Nucleus accumbens (tissue), 56 donors: ENCODE data around the gene PLEKHA6.

ENCODE experiments used
- DNase-seq, 56 donors: peaks; one replicate each; lab custom pipeline; 2025; lab: John Stamatoyannopoulos, UW

PLEKHA6 gene

DNA sequence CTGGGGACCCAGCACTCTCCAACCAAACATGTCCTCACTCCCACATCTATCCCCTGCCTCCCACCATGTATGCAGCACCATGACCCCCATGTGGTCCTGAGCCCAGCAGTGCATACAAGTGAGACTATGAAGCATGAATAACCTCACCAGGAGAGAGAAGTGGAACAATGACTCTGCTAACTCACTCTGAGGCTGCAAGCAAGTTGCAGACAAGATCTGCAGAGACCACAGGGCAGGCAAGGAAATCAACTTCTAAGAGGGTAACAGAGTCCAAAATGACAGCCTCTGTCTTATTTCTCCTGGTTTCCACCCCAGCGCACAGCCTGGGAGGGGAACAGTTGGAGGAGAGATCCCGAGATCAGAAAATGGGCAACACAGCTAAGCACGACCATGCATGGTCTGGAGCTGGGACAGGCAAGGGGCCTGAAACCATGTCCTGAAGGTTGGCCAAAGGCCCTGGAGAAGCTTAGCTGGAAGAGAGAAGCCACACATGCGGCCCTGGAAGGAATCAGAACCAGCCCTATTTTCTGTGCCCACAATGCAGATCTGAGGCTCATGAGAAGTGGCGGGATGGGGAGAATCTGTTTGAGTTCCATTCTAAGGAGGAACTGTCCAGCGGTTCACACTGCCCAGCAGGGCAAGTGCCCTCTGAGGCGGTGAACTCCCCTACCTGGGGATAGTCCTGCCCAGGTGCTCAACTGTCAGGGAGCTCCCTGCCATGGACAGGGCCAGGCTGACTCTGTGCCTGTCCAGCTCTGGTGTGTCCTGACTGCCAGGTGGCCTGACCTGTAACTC is 181.0 kb downstream of the PLEKHA6 start:
- DNase-seq, result no peak

DNA sequence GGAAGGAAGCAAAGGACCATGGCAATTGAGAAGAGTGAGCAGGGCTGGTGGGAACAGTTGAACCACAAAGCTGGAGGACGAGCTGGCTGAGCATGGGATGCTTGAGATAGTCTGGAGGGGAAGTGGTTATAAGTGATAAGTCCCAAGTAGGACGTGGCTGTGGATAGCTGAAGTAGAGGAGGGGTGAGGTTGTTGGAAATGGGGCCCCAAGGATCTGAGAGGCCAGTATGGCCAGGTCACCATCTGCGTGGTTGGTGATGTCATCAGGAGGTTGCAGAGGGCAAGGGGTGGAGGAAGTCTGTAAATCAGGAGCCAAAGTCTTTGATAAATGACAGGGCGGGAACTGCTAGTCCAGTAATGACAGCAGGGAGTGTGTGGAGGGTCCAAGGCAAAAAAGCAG is 182.6 kb downstream of the PLEKHA6 start:
- no peak for DNase-seq

DNA sequence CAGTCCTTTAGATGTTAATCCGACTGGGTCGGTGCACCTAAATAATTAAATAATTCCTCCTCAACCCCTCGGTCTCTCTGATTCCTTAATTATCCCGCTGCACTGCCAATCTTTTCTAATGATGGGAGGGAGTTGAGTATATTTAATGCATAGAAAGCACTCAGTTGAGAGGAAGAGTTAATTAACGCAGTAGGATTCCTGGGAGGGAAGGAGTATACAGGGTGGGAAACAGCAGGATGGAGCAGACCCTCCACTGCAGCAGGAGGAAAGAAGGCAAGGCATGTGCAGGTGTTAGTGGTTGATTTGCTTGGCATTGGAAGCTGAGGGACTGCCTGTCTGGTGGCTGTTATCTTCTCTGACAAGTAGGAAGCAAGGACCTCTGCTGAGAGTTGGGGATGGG is 183.7 kb downstream of the PLEKHA6 start:
- DNase-seq, result no peak

DNA sequence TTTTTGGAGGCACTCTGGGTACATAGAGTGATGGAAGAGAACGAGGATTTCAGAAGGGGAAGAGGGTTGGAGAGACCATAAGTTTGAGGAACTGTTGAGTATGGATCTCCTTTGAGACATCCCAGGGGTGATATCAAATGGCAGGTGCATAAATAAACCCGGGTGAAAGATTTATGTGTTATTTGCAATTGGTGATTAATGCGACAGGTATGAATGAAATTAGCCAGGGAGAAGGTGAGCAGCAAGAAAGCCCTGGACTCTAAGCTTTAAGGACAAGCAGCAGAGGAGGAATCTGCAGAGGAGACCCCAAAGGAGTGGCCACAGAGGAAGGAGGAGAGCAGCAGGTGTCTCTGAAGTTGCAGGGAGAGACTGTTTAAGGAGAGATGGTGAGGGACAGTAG is 184.8 kb downstream of the PLEKHA6 start:
- no peak for DNase-seq

DNA sequence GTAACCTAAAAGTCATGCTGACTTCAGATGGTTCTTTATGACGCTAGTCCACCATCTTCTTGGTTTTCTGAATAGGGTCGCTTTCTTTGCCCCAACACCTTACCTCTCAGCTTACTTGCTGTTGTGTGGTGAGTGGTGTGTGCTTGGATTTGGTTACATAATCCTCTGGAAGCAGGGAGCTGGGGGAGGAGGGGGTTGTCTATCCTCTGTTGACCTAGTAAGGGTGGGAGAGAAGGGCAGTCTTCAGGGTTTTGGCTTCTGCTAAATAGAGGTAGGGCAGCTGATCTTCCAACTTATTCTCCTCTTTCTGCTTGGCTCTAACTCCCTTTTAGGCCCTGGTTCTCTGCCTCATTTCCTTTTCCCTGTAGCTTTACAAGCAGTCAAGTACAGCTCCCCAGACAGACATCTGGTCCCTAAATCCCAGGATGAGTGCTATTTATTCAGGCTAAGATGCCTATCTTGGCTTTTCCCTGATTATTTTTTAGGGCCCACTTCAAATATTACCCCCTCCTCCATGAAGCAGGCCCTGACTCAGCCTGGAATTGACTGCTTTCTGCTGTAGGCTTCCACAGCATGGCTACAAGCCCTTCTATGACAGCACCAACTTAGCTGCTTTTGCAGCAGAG is 187.2 kb downstream of the PLEKHA6 start:
- peak in 1 of 56 donors; percentile 22 for DNase-seq

DNA sequence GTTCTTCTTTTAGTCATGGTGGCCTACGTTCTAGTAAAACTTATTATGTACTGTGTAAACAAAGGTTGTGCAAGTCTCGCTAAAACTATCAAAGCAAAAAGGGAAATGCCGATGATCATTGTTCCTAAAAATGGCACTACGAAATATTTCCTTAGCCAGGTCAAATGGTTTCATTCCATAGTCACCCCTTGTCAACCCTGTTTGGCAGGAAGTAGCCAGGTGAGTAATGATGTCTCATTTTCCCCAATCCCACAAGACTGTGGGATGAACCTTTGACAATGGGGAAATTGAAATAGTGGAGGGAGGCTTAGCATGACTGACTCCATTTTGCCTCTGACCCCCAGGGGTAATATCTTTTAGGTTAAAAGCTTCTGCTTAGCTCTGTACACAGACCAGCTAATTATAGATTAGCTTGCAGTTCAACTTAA is 188.0 kb downstream of the PLEKHA6 start:
- DNase-seq, result no peak

DNA sequence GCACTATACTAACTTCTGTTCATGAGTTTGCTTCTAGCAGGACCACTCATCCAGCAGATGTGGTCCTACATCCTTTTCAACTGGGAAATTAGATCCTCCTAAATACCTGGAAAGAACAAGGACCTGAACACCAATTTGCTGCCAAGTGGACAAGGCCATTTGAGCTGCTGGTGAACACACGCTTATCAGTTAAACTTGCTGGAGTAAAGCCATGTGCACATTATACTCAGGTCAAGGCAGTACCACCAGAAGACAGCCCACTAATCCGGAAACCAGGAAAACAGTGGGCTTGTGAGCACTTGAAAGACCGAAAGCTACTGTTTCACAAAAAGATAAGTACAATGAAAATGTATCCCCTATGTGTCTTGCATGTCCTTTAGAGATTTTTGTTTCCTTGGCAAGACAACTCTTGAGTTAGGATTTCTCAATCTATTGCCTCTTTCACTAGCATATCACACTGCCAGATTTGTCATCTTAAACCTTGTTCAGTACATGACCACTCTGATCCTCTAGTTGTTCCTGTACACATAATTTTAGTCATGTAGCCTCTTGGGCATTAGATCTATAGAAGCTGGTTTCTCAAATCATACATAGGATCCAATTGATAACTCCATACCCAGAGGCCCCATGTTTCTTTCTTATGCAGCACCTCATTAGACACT is 189.1 kb downstream of the PLEKHA6 start:
- DNase-seq, result no peak

DNA sequence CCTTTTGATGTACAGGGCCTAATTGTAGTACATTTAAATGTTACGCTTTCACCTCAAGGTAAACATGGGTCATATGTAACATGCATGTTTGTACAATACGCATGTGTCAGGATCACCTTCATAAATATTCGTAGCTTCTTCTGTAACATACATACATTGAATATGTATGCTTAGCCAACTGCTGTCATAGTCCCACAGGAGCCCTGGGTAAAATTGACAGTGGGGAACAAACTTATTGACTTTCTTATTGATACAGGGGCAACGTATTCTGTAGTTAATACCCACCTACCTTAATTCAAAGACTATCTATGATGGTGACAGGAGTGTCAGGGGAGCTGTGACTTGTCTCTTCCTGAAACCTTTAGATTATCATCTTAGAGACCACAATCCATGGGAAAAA is 189.9 kb downstream of the PLEKHA6 start:
- no peak for DNase-seq
